Smooth muscle cell (in vitro differentiated cells): ENCODE results near the gene EPB41L3. TPM values are rescaled to one million over a fixed set of nuclear protein-coding genes. Genes with fewer than 3 reads are reported as not detected.

Experiments
- DNase-seq: peaks from one replicate; lab custom pipeline; 2025; ENCODE audit not compliant: unreplicated experiment; lab: John Stamatoyannopoulos, UW
- H2AFZ ChIP-seq: fragments of 200-600 bp; sonication (generic); 2 replicates; pipeline ENCODE4 v1.6.0; 2016; ENCODE audit warnings: antibody characterized with exemption, low read depth, mild to moderate bottlenecking
- H3F3A ChIP-seq: fragments of 200-600 bp; sonication (generic); 2 replicates; pipeline ENCODE4 v1.6.0; 2017; ENCODE audit warnings: antibody characterized with exemption, low read depth
- H3K27ac ChIP-seq: fragments of 200-600 bp; sonication (generic); 2 replicates; pipeline ENCODE4 v1.5.1; 2016; ENCODE audit warnings: low read depth, mild to moderate bottlenecking
- H3K27me3 ChIP-seq: fragments of 200-600 bp; sonication (generic); 2 replicates; pipeline ENCODE4 v1.6.1; 2016; ENCODE audit warnings: low read depth, mild to moderate bottlenecking
- H3K36me3 ChIP-seq: fragments of 200-600 bp; sonication (generic); 2 replicates; pipeline ENCODE4 v1.5.1; 2016; ENCODE audit warnings: low read depth
- H3K4me1 ChIP-seq: fragments of 200-600 bp; sonication (generic); 2 replicates; pipeline ENCODE4 v1.5.1; 2016; ENCODE audit warnings: low read depth
- H3K4me2 ChIP-seq: fragments of 200-600 bp; sonication (generic); 2 replicates; pipeline ENCODE4 v1.6.0; 2016; ENCODE audit warnings: mild to moderate bottlenecking
- H3K4me3 ChIP-seq: fragments of 200-600 bp; sonication (generic); 2 replicates; pipeline ENCODE4 v1.5.1; 2016; ENCODE audit warnings: mild to moderate bottlenecking
- H3K79me2 ChIP-seq: fragments of 200-600 bp; sonication (generic); 2 replicates; pipeline ENCODE4 v1.6.0; 2016; ENCODE audit warnings: low read depth, mild to moderate bottlenecking
- H3K9ac ChIP-seq: fragments of 200-600 bp; sonication (generic); 2 replicates; pipeline ENCODE4 v1.6.0; 2016; ENCODE audit warnings: low read depth
- H3K9me3 ChIP-seq: fragments of 200-600 bp; sonication (generic); replicated peaks from 2 replicates; pipeline ENCODE4 v1.5.1; 2016; ENCODE audit warnings: low read depth
- H4K20me1 ChIP-seq: fragments of 200-600 bp; sonication (generic); 2 replicates; pipeline ENCODE4 v1.6.0; 2016; ENCODE audit warnings: low read depth
- WGBS: methylation state at CpG from one replicate; pipeline ENCODE4 v1.1.7; 2016; ENCODE audit warnings: low lambda C conversion rate; 5-methylcytosine and 5-hydroxymethylcytosine counted together
- polyA plus RNA-seq: library from polyadenylated mRNA; unstranded; fragments of >200 nt; fragmentation: Nextera tagmentation; extraction: Ambion mirVana; gene quantifications from 2 replicates; pipeline ENCODE4 v1.2.1, GENCODE V29; 2016
- total RNA-seq: library from RNA; depleted of rRNA; stranded (reverse); fragments of >200 nt; gene quantifications from 2 replicates; pipeline ENCODE4 v1.2.3, GENCODE V29; 2014
- TF ChIP-seq, protein P1 (sequence below): fragments of 200-600 bp; sonication (generic); IDR thresholded peaks from 2 replicates; pipeline ENCODE4 v1.5.1; 2017; ENCODE audit warnings: borderline replicate concordance, mild to moderate bottlenecking, antibody characterized with exemption; ENCODE audit not compliant: insufficient read depth, poor library complexity, severe bottlenecking

Gene EPB41L3
- total and polyA plus RNA-seq, 2 experiments from 2014 or later: 11.5 to 26.9 TPM

GRCh38 chr18:5506174-5506573 is 37.6 kb downstream of the EPB41L3 start:
- Histone ChIP-seq H3K27ac (no peak overlapping the region), H4K20me1 (no peaks in the 10 kb centered on the region), H3K4me2 (no peak overlapping the region), H3K4me1 (peaks cover 6% of the 10 kb centered on the region), H3K36me3 (no peaks in the 10 kb centered on the region), H3K27me3 (no peaks in the 10 kb centered on the region), H3F3A (no peaks in the 10 kb centered on the region), H3K9ac (no peak overlapping the region), H2AFZ (no peak overlapping the region), H3K4me3 (no peak overlapping the region), H3K9me3 (no peaks in the 10 kb centered on the region), H3K79me2 (peaks cover 14% of the 10 kb centered on the region)
- WGBS: 92% methylated on average over 8 of the region's 8 CpGs
- no peak for DNase-seq
- TF ChIP-seq, protein P1, sequence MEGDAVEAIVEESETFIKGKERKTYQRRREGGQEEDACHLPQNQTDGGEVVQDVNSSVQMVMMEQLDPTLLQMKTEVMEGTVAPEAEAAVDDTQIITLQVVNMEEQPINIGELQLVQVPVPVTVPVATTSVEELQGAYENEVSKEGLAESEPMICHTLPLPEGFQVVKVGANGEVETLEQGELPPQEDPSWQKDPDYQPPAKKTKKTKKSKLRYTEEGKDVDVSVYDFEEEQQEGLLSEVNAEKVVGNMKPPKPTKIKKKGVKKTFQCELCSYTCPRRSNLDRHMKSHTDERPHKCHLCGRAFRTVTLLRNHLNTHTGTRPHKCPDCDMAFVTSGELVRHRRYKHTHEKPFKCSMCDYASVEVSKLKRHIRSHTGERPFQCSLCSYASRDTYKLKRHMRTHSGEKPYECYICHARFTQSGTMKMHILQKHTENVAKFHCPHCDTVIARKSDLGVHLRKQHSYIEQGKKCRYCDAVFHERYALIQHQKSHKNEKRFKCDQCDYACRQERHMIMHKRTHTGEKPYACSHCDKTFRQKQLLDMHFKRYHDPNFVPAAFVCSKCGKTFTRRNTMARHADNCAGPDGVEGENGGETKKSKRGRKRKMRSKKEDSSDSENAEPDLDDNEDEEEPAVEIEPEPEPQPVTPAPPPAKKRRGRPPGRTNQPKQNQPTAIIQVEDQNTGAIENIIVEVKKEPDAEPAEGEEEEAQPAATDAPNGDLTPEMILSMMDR: no peak

DNA sequence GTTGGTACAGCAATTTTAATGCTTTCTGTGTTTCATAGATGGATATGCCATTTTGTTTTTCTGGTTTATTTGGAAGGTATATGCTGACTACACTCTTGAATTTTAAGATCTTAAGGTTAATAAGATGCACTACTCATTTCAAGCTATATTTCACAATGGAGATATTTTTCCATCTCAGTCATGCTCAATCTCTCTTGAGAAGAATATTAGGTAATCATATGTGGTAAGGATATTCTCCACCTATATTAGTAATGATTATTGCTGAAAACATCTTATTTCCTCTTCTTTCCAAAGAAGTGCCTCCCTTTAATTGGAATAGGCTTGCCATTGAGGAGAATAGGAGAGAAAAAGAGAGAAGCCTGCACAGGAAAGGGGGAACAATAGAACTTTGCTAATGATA is 40.1 kb downstream of the EPB41L3 start:
- H3K4me3 ChIP-seq: no peak overlapping the region
- H3K36me3 ChIP-seq: no peaks in the 10 kb centered on the region
- DNase-seq: no peak
- no peaks in the 10 kb centered on the region for H3K4me1 ChIP-seq
- H4K20me1 ChIP-seq: no peaks in the 10 kb centered on the region
- no peak overlapping the region for H3K27ac ChIP-seq
- H3K79me2 ChIP-seq: peaks cover 20% of the 10 kb centered on the region
- no peak overlapping the region for H3K9ac ChIP-seq
- TF ChIP-seq, protein P1: no peak
- no peak overlapping the region for H3K4me2 ChIP-seq
- H3K27me3 ChIP-seq: no peaks in the 10 kb centered on the region
- no peaks in the 10 kb centered on the region for H3F3A ChIP-seq
- no peaks in the 10 kb centered on the region for H3K9me3 ChIP-seq
- no peak overlapping the region for H2AFZ ChIP-seq

DNA sequence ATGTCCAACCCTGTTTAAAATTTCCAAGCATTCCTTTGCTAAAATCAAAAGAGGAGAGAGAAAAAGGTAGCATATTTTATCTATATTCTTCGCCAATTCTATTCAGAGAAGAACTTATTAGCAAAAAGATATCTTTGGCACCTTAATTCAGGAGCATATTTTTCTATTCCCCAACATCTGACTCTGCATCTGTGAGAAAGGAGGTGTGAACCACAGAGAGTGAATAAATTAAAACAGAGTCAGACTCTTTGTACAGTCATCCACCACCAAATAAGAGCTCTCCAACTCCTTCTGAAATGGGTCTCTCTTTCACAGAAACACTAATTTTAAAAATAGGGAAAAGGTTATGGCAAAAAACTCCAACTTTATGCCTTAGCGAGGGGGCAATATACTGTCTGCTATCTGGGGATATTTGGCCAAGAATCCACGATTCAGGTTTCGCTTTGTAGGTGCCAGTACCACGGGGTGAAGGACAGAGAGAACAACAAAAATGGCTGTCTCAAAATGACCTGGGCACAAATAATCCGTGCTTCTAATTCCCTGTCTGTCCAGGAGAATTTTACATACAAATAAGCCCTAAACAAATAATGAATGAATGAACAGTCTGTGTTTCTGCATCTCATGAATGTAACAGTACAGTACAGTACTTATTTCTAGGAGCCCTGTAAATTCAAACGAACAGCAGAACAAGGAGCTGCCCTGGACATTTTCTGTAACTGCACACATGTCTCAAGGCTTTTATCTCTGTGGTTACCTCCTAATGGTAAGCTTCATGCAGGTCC is 43.4 kb downstream of the EPB41L3 start:
- WGBS: 90% methylated on average over 7 of the region's 7 CpGs
- DNase-seq: no peak
- Histone ChIP-seq H2AFZ (no peak overlapping the region), H3K36me3 (no peaks in the 10 kb centered on the region), H3F3A (no peaks in the 10 kb centered on the region), H3K9me3 (no peaks in the 10 kb centered on the region), H3K27ac (no peak overlapping the region), H3K4me3 (no peak overlapping the region), H4K20me1 (peaks cover 5% of the 10 kb centered on the region), H3K79me2 (peaks cover 20% of the 10 kb centered on the region), H3K4me2 (no peak overlapping the region), H3K27me3 (no peaks in the 10 kb centered on the region), H3K9ac (no peak overlapping the region), H3K4me1 (no peaks in the 10 kb centered on the region)
- TF ChIP-seq, protein P1: no peak

- no peak for DNase-seq
- WGBS: 93% methylated on average over 6 of the region's 6 CpGs
- Histone ChIP-seq H3K9me3 (no peaks in the 10 kb centered on the region), H3K4me3 (no peak overlapping the region), H3K27ac (no peak overlapping the region), H3F3A (no peaks in the 10 kb centered on the region), H3K9ac (no peak overlapping the region), H2AFZ (no peak overlapping the region), H4K20me1 (peaks cover 5% of the 10 kb centered on the region), H3K36me3 (no peaks in the 10 kb centered on the region), H3K4me1 (no peaks in the 10 kb centered on the region), H3K27me3 (no peaks in the 10 kb centered on the region), H3K4me2 (no peak overlapping the region), H3K79me2 (peaks cover 23% of the 10 kb centered on the region)
- TF ChIP-seq, protein P1: no peak
Measured at GRCh38 chr18:5498452-5498851, 45.3 kb downstream of the EPB41L3 start.
